Gastrocnemius medialis (tissue), 4 donors: ENCODE results near the gene KIF3C. TPM values are rescaled to one million over a fixed set of nuclear protein-coding genes. Genes with fewer than 3 reads are reported as not detected.

Experiments used
- ATAC-seq, 2 donors: fragments of 150-250 bp; one replicate each; pipeline ENCODE4 v1.9.1; 2016
- DNase-seq, 2 donors: peaks; one replicate each; pipeline ENCODE4 v3.0.0-alpha.2; 2019
- H3K27ac ChIP-seq, 4 donors: fragments of 200-600 bp; sonication (generic); 1 replicate in 1 of 4; 2 replicates in 3 of 4; pipeline ENCODE4 v1.5.1; 2016 to 2018; ENCODE audit warnings: mild to moderate bottlenecking in 2 of 4, moderate library complexity in 1 of 4
- H3K27me3 ChIP-seq, 3 donors: fragments of 200-600 bp; sonication (generic) in 2 of 3; 1 replicate in 1 of 3; 2 replicates in 2 of 3; pipeline versions ENCODE4 v1.5.1 to v1.6.0; 2016 to 2019; ENCODE audit warnings: mild to moderate bottlenecking in 1 of 3, moderate library complexity in 1 of 3
- H3K36me3 ChIP-seq, 2 donors: fragments of 200-600 bp; sonication (generic) in 1 of 2; one replicate each; pipeline ENCODE4 v1.5.1; 2017 to 2018
- H3K4me1 ChIP-seq, 2 donors: fragments of 200-600 bp; sonication (generic) in 1 of 2; one replicate each; pipeline ENCODE4 v1.5.1; 2016 to 2017; ENCODE audit warnings: mild to moderate bottlenecking in 2 of 2
- H3K4me3 ChIP-seq, 4 donors: fragments of 200-600 bp; sonication (generic) in 3 of 4; 1 replicate in 1 of 4; 2 replicates in 3 of 4; pipeline ENCODE4 v1.5.1; 2016 to 2019; ENCODE audit warnings: mild to moderate bottlenecking in 2 of 4
- H3K9me3 ChIP-seq, 3 donors: fragments of 200-600 bp; sonication (generic) in 2 of 3; 1 replicate in 1 of 3; 2 replicates in 2 of 3; pipeline ENCODE4 v1.5.1; 2016 to 2019
- CTCF ChIP-seq, 5 experiments: fragments of 450-650 bp in 3 of 5; fragments of 200-600 bp in 2 of 5; sonication (generic) in 2 of 5; IDR thresholded peaks in 4 of 5; conservative IDR thresholded peaks in 1 of 5; 1 replicate in 4 of 5; 2 replicates in 1 of 5; pipeline ENCODE4 v1.5.1; 2016 to 2019; ENCODE audit warnings: antibody characterized with exemption in 5 of 5, mild to moderate bottlenecking in 3 of 5, moderate library complexity in 3 of 5
- POLR2A ChIP-seq, 2 donors: fragments of 450-650 bp; IDR thresholded peaks; one replicate each; pipeline ENCODE4 v1.6.1; 2017; ENCODE audit warnings: antibody characterized with exemption in 2 of 2, mild to moderate bottlenecking in 2 of 2, moderate library complexity in 2 of 2
- in situ Hi-C, 4 donors: fragments of 200-750 bp; cut with MboI; loops; one replicate each; pipeline versions ENCODE4 v1.15.0 to v1.8.0; 2017; ENCODE audit warnings: low sequenced_read_pairs in 4 of 4
- intact Hi-C: fragments of 100-400 bp; cut with DNase I; formaldehyde crosslinking; loops from one replicate; pipeline ENCODE4 v1.15.1; 2023; ENCODE audit warnings: low total_unique reads
- total RNA-seq, 4 donors: library from RNA; depleted of rRNA; stranded (reverse); fragments of >200 nt; gene quantifications; one replicate each; pipeline versions ENCODE4 v1.1.0 to v1.2.3, GENCODE V29; 2016

Gene KIF3C
- total RNA-seq, 4 donors from 2014 or later: 1.1 to 4.4 (median 2.1) TPM

- Histone ChIP-seq H3K4me1 (peaks cover 6 to 10% of the 10 kb centered on the region in 2 donors), H3K36me3 (no peaks in the 10 kb centered on the region), H3K9me3 (no peaks in the 10 kb centered on the region), H3K27ac (peak overlapping the region in 3 of 4 donors; percentile 29 to 67 (median 56)), H3K27me3 (no peaks in the 10 kb centered on the region), H3K4me3 (peak overlapping the region; percentile 71 to 88 (median 76))
- ATAC-seq (peak; percentile 24 to 29), DNase-seq (no peak)
- intact Hi-C loops (no loop called here), in situ Hi-C loops (loop anchor here in 1 of 4 donors (25.0 kb wide), 1 partner anchor 356 kb away; the partner anchor contains the start of genes ADGRF3 and SELENOI)
- TF ChIP-seq POLR2A (IDR thresholded peaks at IDR 0.05) (no peak), CTCF (IDR thresholded peaks at IDR 0.05 in 4 of 5, conservative IDR thresholded peaks at IDR 0.05 in 1 of 5) (no peak)
Measured at GRCh38 chr2:25981596-25982272, 563 bp downstream of the KIF3C start.

- Histone ChIP-seq H3K4me3 (no peak overlapping the region), H3K27ac (no peak overlapping the region), H3K4me1 (peaks cover 6 to 10% of the 10 kb centered on the region in 2 donors), H3K9me3 (no peaks in the 10 kb centered on the region), H3K27me3 (no peaks in the 10 kb centered on the region), H3K36me3 (no peaks in the 10 kb centered on the region)
- in situ Hi-C loops: loop anchor here in 1 of 4 donors (25.0 kb wide), 1 partner anchor 356 kb away; the partner anchor contains the start of genes ADGRF3 and SELENOI
- no peak for TF ChIP-seq POLR2A (IDR thresholded peaks at IDR 0.05)
- DNase-seq (no peak), ATAC-seq (no peak)
- intact Hi-C loops: no loop called here
Measured at GRCh38 chr2:25980951-25981350, 1.3 kb downstream of the KIF3C start.

DNA sequence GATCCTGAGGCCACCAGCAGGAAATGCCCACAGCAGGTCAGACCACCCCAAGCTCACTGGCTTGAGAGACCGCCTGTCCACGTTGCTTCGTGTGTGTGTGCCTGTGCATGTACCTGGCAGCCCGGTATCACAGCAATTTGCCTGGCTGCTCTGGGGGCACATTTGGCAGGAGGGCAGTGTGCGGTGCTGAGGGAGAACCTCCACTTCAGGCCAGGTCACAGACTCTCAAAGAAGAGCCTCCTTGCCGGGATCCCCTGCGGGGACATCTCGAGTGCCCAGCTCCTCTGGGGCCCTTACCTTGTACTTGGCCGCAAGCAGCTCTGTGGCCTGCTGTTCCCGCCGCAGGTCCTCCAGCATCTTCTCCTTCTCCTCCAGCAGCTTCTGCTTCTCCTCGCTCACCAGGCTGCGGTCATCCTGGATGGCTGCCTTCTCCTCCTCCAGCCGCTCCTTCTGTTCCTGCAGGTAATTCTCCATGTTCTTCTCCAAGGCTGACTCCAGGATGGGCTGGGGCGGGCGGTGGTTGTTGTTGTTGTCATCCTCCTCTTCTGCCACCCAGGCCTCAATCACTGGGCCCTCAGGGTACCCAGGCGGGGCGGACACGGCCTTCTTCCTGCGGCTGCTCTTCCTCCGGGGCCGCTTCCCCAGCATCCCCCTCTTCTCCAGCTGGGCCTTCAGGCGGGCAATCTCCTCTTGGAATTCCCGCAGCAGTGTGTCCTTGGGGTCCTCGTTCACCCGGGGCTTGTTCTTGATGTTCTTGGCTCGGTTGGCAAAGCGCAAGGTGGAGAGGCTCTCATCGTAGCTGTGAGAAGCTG lies 2.0 kb downstream of the KIF3C start:
- H3K36me3 ChIP-seq: no peaks in the 10 kb centered on the region
- no peak overlapping the region for H3K27ac ChIP-seq
- H3K4me3 ChIP-seq: no peak overlapping the region
- intact Hi-C loops: no loop called here
- H3K9me3 ChIP-seq: no peaks in the 10 kb centered on the region
- in situ Hi-C loops: loop anchor here in 1 of 4 donors (25.0 kb wide), 1 partner anchor 357 kb away; the partner anchor contains the start of genes ADGRF3 and SELENOI
- peaks cover 6 to 10% of the 10 kb centered on the region in 2 donors for H3K4me1 ChIP-seq
- no peak for ATAC-seq
- no peak for DNase-seq
- TF ChIP-seq POLR2A (IDR thresholded peaks at IDR 0.05) (no peak), CTCF (IDR thresholded peaks at IDR 0.05 in 4 of 5, conservative IDR thresholded peaks at IDR 0.05 in 1 of 5) (no peak)
- no peaks in the 10 kb centered on the region for H3K27me3 ChIP-seq

DNA sequence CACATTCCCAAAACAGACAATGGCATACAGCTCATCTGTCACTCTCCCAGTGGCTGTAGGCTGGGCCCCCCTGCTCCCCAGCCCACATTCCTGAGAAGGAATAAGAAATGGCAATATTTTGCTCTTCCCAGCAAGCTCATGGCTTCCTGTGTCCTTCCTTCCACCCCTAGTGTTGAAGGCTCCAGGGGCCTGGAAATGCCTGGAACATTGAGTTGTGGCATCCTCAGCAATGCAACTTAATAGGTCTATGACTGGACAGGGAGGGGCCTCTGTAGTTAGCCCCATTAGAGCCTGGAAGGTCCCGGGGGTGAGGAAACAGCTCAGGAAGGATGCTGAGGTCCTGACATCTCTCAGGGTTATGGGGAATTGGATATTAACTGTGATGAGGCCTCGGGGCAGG lies 3.3 kb downstream of the KIF3C start:
- Histone ChIP-seq H3K27ac (no peak overlapping the region), H3K36me3 (no peaks in the 10 kb centered on the region), H3K4me1 (peaks cover 6 to 10% of the 10 kb centered on the region in 2 donors), H3K9me3 (no peaks in the 10 kb centered on the region), H3K27me3 (no peaks in the 10 kb centered on the region), H3K4me3 (no peak overlapping the region)
- intact Hi-C loops: no loop called here
- TF ChIP-seq POLR2A (IDR thresholded peaks at IDR 0.05) (no peak), CTCF (IDR thresholded peaks at IDR 0.05 in 4 of 5, conservative IDR thresholded peaks at IDR 0.05 in 1 of 5) (no peak)
- in situ Hi-C loops: loop anchor here in 1 of 4 donors (25.0 kb wide), 1 partner anchor 358 kb away; the partner anchor contains the start of genes ADGRF3 and SELENOI
- ATAC-seq: no peak
- DNase-seq: no peak

GRCh38 chr2:25977768-25978167 lies 4.5 kb downstream of the KIF3C start:
- in situ Hi-C loops: loop anchor here in 1 of 4 donors (25.0 kb wide), 1 partner anchor 360 kb away; the partner anchor contains the start of genes ADGRF3 and SELENOI
- no peak for TF ChIP-seq CTCF (IDR thresholded peaks at IDR 0.05 in 4 of 5, conservative IDR thresholded peaks at IDR 0.05 in 1 of 5)
- no peak for TF ChIP-seq POLR2A (IDR thresholded peaks at IDR 0.05)
- Histone ChIP-seq H3K27ac (no peak overlapping the region), H3K36me3 (no peaks in the 10 kb centered on the region), H3K27me3 (no peaks in the 10 kb centered on the region), H3K4me3 (no peak overlapping the region), H3K9me3 (no peaks in the 10 kb centered on the region), H3K4me1 (peaks cover 6 to 10% of the 10 kb centered on the region in 2 donors)
- ATAC-seq (no peak), DNase-seq (no peak)
- intact Hi-C loops: no loop called here
